Smooth muscle cell (in vitro differentiated cells): ENCODE results near the gene PAN3. TPM values are rescaled to one million over a fixed set of nuclear protein-coding genes. Genes with fewer than 3 reads are reported as not detected.

Source experiments
- DNase-seq: peaks from one replicate; lab custom pipeline; 2025; ENCODE audit not compliant: unreplicated experiment; lab: John Stamatoyannopoulos, UW
- H2AFZ ChIP-seq: fragments of 200-600 bp; sonication (generic); 2 replicates; pipeline ENCODE4 v1.6.0; 2016; ENCODE audit warnings: antibody characterized with exemption, low read depth, mild to moderate bottlenecking
- H3F3A ChIP-seq: fragments of 200-600 bp; sonication (generic); 2 replicates; pipeline ENCODE4 v1.6.0; 2017; ENCODE audit warnings: antibody characterized with exemption, low read depth
- H3K27ac ChIP-seq: fragments of 200-600 bp; sonication (generic); 2 replicates; pipeline ENCODE4 v1.5.1; 2016; ENCODE audit warnings: low read depth, mild to moderate bottlenecking
- H3K27me3 ChIP-seq: fragments of 200-600 bp; sonication (generic); 2 replicates; pipeline ENCODE4 v1.6.1; 2016; ENCODE audit warnings: low read depth, mild to moderate bottlenecking
- H3K36me3 ChIP-seq: fragments of 200-600 bp; sonication (generic); 2 replicates; pipeline ENCODE4 v1.5.1; 2016; ENCODE audit warnings: low read depth
- H3K4me1 ChIP-seq: fragments of 200-600 bp; sonication (generic); 2 replicates; pipeline ENCODE4 v1.5.1; 2016; ENCODE audit warnings: low read depth
- H3K4me2 ChIP-seq: fragments of 200-600 bp; sonication (generic); 2 replicates; pipeline ENCODE4 v1.6.0; 2016; ENCODE audit warnings: mild to moderate bottlenecking
- H3K4me3 ChIP-seq: fragments of 200-600 bp; sonication (generic); 2 replicates; pipeline ENCODE4 v1.5.1; 2016; ENCODE audit warnings: mild to moderate bottlenecking
- H3K79me2 ChIP-seq: fragments of 200-600 bp; sonication (generic); 2 replicates; pipeline ENCODE4 v1.6.0; 2016; ENCODE audit warnings: low read depth, mild to moderate bottlenecking
- H3K9ac ChIP-seq: fragments of 200-600 bp; sonication (generic); 2 replicates; pipeline ENCODE4 v1.6.0; 2016; ENCODE audit warnings: low read depth
- H3K9me3 ChIP-seq: fragments of 200-600 bp; sonication (generic); replicated peaks from 2 replicates; pipeline ENCODE4 v1.5.1; 2016; ENCODE audit warnings: low read depth
- H4K20me1 ChIP-seq: fragments of 200-600 bp; sonication (generic); 2 replicates; pipeline ENCODE4 v1.6.0; 2016; ENCODE audit warnings: low read depth
- CTCF ChIP-seq: fragments of 200-600 bp; sonication (generic); IDR thresholded peaks from 2 replicates; pipeline ENCODE4 v1.5.1; 2017; ENCODE audit warnings: borderline replicate concordance, mild to moderate bottlenecking, antibody characterized with exemption; ENCODE audit not compliant: insufficient read depth, poor library complexity, severe bottlenecking
- WGBS: methylation state at CpG from one replicate; pipeline ENCODE4 v1.1.7; 2016; ENCODE audit warnings: low lambda C conversion rate; 5-methylcytosine and 5-hydroxymethylcytosine counted together
- polyA plus RNA-seq: library from polyadenylated mRNA; unstranded; fragments of >200 nt; fragmentation: Nextera tagmentation; extraction: Ambion mirVana; gene quantifications from 2 replicates; pipeline ENCODE4 v1.2.1, GENCODE V29; 2016
- total RNA-seq: library from RNA; depleted of rRNA; stranded (reverse); fragments of >200 nt; gene quantifications from 2 replicates; pipeline ENCODE4 v1.2.3, GENCODE V29; 2014

The PAN3 gene
- total and polyA plus RNA-seq, 2 experiments from 2014 or later: 2.9 to 28.2 TPM

GRCh38 chr13:28268800-28269223 is 130.5 kb downstream of the PAN3 start:
- Histone ChIP-seq H3K36me3 (no peaks in the 10 kb centered on the region), H4K20me1 (peaks cover 8% of the 10 kb centered on the region), H3K9ac (no peak overlapping the region), H3K4me1 (no peaks in the 10 kb centered on the region), H3K27ac (no peak overlapping the region), H3F3A (no peaks in the 10 kb centered on the region), H3K27me3 (no peaks in the 10 kb centered on the region), H3K4me3 (no peak overlapping the region), H2AFZ (no peak overlapping the region), H3K79me2 (no peaks in the 10 kb centered on the region), H3K9me3 (no peaks in the 10 kb centered on the region), H3K4me2 (no peak overlapping the region)
- no peak for TF ChIP-seq CTCF
- no peak for DNase-seq

- no peak for TF ChIP-seq CTCF
- 100% methylated on average over 2 of the region's 2 CpGs for WGBS
- Histone ChIP-seq H4K20me1 (peaks cover 8% of the 10 kb centered on the region), H3K27ac (no peak overlapping the region), H2AFZ (no peak overlapping the region), H3K27me3 (no peaks in the 10 kb centered on the region), H3F3A (no peaks in the 10 kb centered on the region), H3K9ac (no peak overlapping the region), H3K4me3 (no peak overlapping the region), H3K4me2 (no peak overlapping the region), H3K79me2 (no peaks in the 10 kb centered on the region), H3K4me1 (no peaks in the 10 kb centered on the region), H3K9me3 (no peaks in the 10 kb centered on the region), H3K36me3 (no peaks in the 10 kb centered on the region)
- no peak for DNase-seq
These were observed 132.9 kb downstream of the PAN3 start for GRCh38 chr13:28271056-28271840.

- no peak for TF ChIP-seq CTCF
- Histone ChIP-seq H3F3A (no peaks in the 10 kb centered on the region), H2AFZ (no peak overlapping the region), H3K36me3 (no peaks in the 10 kb centered on the region), H3K27me3 (no peaks in the 10 kb centered on the region), H4K20me1 (peaks cover under 1% of the 10 kb centered on the region), H3K4me1 (no peaks in the 10 kb centered on the region), H3K27ac (no peak overlapping the region), H3K9ac (no peak overlapping the region), H3K4me2 (no peak overlapping the region), H3K79me2 (no peaks in the 10 kb centered on the region), H3K9me3 (no peaks in the 10 kb centered on the region), H3K4me3 (no peak overlapping the region)
- DNase-seq: no peak
- WGBS: 76% methylated on average over 3 of the region's 3 CpGs
These were observed 135.6 kb downstream of the PAN3 start for GRCh38 chr13:28273919-28274318.

GRCh38 chr13:28282451-28282850 is 144.1 kb downstream of the PAN3 start:
- WGBS: 84% methylated on average over 5 of the region's 5 CpGs
- Histone ChIP-seq H3K79me2 (no peaks in the 10 kb centered on the region), H3F3A (no peaks in the 10 kb centered on the region), H3K4me2 (no peak overlapping the region), H3K27ac (no peak overlapping the region), H3K4me3 (no peak overlapping the region), H3K9me3 (no peaks in the 10 kb centered on the region), H2AFZ (no peak overlapping the region), H4K20me1 (no peaks in the 10 kb centered on the region), H3K4me1 (no peaks in the 10 kb centered on the region), H3K27me3 (no peaks in the 10 kb centered on the region), H3K9ac (no peak overlapping the region), H3K36me3 (peaks cover 8% of the 10 kb centered on the region)
- no peak for TF ChIP-seq CTCF
- DNase-seq: no peak
